Activated CD4-positive, alpha-beta T cell treated with anti-CD3 and anti-CD28 coated beads, Interleukin-2, amount 50 U/mL, for 1 hour (primary cell): ENCODE results near the gene FYB1.
"Not testable (repeated sequence)": the region's sequence is repeated elsewhere in the genome, so short reads cannot be mapped to it uniquely, and the experiment has no call there.

Experiments used
- DNase-seq: peaks from one replicate; pipeline ENCODE4 v3.0.0-alpha.2; 2020

Gene FYB1

DNA sequence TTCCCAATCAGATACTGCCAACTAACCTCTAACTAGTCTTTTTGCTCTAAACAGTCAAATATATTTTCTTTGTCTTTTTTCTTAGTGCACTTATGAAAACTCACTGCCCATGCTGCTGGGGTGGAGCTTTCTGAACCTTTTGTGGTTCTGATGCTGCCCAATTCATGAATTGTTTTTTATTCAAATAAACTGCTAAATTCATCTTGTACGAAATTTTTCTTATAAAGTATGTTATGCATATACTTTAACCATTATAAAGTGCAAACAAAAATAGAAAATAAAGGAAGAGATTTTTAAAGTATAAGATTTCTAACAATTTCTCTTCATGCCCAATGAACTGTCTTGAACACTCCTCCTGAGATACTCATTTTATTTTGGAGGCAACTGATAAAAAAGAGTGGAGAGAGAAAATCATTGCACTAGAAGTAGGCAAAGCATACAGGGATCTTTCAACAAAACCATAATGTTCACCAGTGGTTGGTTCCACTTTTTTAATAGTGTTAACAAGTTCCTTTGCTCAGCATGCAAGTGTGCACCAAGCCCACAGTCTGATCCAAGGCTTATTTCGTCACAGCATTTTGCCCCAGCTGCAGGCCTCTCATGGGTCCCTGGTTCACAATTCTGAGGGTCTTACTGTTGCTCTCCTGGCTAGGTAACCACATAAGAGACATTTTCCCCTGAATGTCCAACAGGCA is 6.2 kb upstream of the FYB1 start:
- DNase-seq, result no peak

DNA sequence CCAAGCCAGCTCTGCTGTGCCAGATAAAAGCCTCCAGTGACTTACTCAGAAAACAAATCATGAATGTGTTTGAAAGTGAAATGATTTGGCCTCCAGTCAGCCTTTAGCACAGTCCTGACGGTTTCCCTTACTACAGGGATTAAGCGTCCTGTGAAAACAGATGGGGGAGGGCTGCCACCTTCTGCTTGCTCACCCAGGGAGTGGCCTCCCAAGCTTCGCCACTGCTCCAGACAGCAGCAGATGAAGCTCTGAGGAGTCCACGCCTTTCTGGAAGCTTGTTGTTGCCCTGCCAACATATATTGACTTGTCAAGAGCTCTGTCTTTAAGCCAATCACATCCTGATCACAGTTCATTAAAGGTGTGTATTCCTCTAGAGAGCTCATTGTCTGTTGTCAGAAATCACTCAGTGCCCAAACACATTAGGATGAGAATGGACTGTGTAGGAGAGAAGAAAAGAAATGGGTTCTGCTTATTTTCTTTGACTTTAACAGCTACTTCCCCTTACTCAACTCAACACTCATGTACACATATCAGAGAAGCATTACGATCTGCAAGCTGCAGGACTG is 4.9 kb upstream of the FYB1 start:
- no peak for DNase-seq

- DNase-seq, result no peak
Measured at GRCh38 chr5:39223565-39224156, 4.3 kb upstream of the FYB1 start.

- DNase-seq, result not testable (repeated sequence)
Measured at GRCh38 chr5:39221671-39222070, 2.3 kb upstream of the FYB1 start.

- DNase-seq, result no peak
Measured at GRCh38 chr5:39220280-39221030, 1.1 kb upstream of the FYB1 start.

GRCh38 chr5:39218482-39219402 is 621 bp downstream of the FYB1 start:
- no peak for DNase-seq

GRCh38 chr5:39217365-39218281 is 1.7 kb downstream of the FYB1 start:
- DNase-seq, result peak; percentile 75

GRCh38 chr5:39216631-39217030 is 2.7 kb downstream of the FYB1 start:
- no peak for DNase-seq

GRCh38 chr5:39215857-39216256 is 3.5 kb downstream of the FYB1 start:
- no peak for DNase-seq

- peak; percentile 65 for DNase-seq
Measured at GRCh38 chr5:39214912-39215709, 4.3 kb downstream of the FYB1 start.

DNA sequence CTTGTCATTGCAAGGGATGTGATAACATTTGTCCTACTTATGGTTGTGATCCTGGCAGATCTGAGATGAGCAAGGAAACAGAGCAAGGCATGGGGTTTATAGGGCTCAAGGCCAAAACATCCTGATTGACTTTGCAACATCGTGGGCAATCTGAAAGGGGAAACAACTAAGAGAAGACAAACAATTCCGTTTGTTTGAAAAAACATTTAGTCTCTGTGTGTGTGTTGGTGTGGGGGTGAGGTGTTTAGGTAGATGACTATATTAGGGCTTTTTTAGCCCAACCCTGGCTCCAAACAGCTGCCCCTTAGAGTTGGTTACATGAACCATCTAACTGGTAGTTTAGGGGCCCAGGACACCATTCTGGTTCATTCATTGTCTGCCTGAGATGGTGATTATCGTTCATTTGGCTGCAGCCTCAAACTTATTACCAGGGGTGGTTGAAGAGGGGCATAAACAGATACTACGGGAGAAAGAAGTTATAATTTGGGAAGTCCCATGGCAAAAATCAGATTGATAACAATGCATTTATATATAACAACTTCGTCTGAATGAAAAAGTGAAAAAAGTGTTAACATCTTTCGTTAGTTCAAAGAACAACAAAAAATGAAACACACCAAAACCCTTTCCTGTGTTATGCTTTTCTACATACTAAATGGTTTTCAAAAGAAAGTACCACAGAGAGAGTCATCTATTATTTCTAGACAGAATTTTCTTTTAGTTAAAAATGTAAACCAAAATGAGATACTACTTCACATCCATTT is 5.7 kb downstream of the FYB1 start:
- no peak for DNase-seq

- DNase-seq, result no peak
Measured at GRCh38 chr5:39211773-39212172, 7.6 kb downstream of the FYB1 start.

GRCh38 chr5:39209924-39210323 is 9.4 kb downstream of the FYB1 start:
- DNase-seq, result peak; percentile 74

- DNase-seq, result no peak
Measured at GRCh38 chr5:39208471-39208870, 10.9 kb downstream of the FYB1 start.

DNA sequence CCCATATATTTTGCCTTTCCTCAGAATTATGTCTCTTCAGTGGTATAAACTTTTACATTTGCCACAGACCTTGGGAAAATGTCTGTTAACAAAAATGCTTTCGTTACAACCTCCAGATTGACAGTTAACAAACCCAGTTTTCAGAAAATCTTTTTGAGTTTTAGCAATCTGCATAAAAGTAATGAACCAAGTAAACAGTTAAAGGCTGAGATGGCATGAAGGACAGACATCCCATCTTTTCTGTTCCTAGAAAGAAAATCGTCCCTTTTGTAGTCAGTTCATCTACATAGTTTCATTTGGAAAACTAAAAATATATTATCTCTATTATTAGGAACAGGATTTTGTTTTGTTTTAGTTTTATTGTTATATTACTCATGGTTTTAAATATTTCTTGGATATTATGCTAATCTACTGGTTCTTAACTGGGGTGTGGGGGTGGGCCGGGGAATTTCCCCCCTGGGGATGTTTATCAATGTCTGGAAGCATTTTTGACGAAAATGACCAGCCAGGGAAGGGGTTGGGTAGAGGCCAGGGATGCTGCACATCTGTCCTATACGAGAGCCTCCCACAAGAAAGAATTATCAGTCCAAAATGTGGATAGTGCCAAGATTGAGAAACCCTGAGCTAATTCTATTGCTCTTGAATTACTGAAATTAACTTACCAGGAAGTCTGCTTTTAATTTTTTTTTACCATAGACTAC is 11.9 kb downstream of the FYB1 start:
- no peak for DNase-seq

DNA sequence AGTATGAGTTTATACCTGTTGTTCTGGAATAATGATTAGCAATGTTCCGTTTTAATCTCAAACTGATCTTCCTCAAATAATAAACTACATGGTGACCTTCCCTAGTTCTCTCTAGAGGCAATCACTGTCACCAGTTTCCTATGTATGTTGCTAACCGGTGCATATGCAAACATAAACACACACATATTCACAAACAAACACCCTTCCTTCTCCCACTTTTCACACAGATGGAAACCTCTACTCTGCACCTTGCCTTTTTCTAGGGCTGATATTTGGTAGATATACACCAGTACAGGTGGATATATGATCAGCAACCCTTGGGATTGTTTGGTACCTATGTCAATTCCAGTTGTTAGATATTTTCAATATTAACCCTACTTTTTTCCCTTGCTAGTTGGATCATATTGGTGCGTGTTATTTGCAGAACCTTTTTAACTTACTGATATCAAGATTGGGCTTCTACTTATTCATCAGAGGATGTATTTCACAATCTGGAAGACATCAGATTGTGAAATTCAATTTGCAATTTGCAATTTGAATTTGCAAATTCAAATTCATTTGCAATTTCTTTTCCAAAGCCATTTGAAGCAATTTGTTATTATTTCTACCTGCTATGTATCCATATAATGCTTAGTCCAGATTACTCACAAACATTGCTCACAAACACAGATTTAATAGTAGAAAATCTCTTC is 12.6 kb downstream of the FYB1 start:
- DNase-seq, result no peak

DNA sequence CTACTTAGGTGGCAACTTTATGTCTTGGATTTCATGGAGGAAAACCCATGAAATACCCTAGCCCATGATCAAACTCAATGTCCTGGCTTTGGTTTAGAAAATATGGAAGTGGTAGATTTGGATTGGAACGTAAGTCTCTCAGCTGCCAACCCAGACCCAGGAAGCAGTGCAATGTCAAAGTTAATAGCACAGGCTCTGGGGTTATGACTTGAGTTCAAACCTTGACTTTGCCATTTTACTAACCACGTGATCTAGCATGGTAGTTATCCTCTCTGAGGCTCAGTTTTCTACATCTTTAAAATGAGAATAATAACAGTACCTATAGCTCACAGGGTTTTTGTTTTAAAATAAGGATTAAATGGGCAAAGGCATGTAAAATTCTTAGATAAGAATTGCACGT is 13.8 kb downstream of the FYB1 start:
- no peak for DNase-seq

DNA sequence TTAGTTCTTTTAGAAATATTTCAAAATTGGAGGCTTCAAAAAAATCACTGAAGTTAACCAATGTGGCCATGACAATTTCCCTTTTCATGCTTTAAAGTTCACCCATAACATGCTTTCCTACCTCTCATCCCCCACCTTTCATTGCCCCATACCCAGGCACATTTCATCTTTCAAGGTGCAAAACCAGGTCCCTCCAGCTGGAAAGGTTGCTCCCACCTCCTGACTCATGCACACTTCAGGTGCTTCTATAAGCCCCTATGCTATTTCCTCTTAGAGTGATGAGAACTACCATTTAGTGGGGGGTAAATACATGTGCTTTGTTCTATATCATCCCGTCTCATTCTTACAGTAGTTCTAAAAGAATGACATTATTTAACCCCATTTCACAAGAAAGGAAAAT is 15.4 kb downstream of the FYB1 start:
- DNase-seq, result no peak
